Uterus (tissue), 2 donors: ENCODE data around the gene MMS22L.

ENCODE experiments used
- POLR2A ChIP-seq, 2 donors: fragments of 450-650 bp; IDR thresholded peaks; one replicate each; pipeline ENCODE4 v1.6.1; 2016; ENCODE audit warnings: antibody characterized with exemption in 2 of 2, mild to moderate bottlenecking in 1 of 2, moderate library complexity in 1 of 2
- TF ChIP-seq, protein P1 (sequence below), 4 experiments: fragments of 200-600 bp in 2 of 4; fragments of 450-650 bp in 2 of 4; sonication (generic) in 2 of 4; IDR thresholded peaks; one replicate each; pipeline ENCODE4 v1.5.1; 2016 to 2019; ENCODE audit warnings: antibody characterized with exemption in 4 of 4, mild to moderate bottlenecking in 2 of 4, moderate library complexity in 1 of 4

- TF ChIP-seq POLR2A (IDR thresholded peaks at IDR 0.05) = no peak
- TF ChIP-seq, protein P1, sequence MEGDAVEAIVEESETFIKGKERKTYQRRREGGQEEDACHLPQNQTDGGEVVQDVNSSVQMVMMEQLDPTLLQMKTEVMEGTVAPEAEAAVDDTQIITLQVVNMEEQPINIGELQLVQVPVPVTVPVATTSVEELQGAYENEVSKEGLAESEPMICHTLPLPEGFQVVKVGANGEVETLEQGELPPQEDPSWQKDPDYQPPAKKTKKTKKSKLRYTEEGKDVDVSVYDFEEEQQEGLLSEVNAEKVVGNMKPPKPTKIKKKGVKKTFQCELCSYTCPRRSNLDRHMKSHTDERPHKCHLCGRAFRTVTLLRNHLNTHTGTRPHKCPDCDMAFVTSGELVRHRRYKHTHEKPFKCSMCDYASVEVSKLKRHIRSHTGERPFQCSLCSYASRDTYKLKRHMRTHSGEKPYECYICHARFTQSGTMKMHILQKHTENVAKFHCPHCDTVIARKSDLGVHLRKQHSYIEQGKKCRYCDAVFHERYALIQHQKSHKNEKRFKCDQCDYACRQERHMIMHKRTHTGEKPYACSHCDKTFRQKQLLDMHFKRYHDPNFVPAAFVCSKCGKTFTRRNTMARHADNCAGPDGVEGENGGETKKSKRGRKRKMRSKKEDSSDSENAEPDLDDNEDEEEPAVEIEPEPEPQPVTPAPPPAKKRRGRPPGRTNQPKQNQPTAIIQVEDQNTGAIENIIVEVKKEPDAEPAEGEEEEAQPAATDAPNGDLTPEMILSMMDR (IDR thresholded peaks at IDR 0.05) = no peak
These were observed 182.3 kb downstream of the MMS22L start for GRCh38 chr6:97100696-97101095.
